ENCODE data around the gene PSMD7.

- TF ChIP-seq POLR2A (IDR thresholded peaks at IDR 0.05; ENCODE audit: low read depth, low read length): no peak
- TF ChIP-seq USF2 (IDR thresholded peaks at IDR 0.05; ENCODE audit: low read depth, low read length): no peak
- no peak for TF ChIP-seq CTCF (conservative IDR thresholded peaks at IDR 0.05; ENCODE audit: low read depth, low read length)
These were observed 44.3 kb upstream of the PSMD7 start for GRCh38 chr16:74252329-74252728.
